GM12864 (cell line): Measurements from ENCODE around the gene PITX1.

ENCODE experiments used
- DNase-seq: peaks from one replicate; pipeline ENCODE4 v3.0.0-alpha.2; 2011; ENCODE audit warnings: low read depth
- H3K4me3 ChIP-seq: 2 replicates; pipeline ENCODE4 v1.5.1; 2011; ENCODE audit warnings: mild to moderate bottlenecking, low read depth, low read length, control low read depth
- TF ChIP-seq, protein P1 (sequence below): IDR thresholded peaks from 2 replicates; pipeline ENCODE4 v1.5.1; 2011; ENCODE audit warnings: low read depth, mild to moderate bottlenecking, moderate library complexity, low read length, control low read depth, inconsistent platforms; ENCODE audit errors: missing control alignments

PITX1 gene

DNA sequence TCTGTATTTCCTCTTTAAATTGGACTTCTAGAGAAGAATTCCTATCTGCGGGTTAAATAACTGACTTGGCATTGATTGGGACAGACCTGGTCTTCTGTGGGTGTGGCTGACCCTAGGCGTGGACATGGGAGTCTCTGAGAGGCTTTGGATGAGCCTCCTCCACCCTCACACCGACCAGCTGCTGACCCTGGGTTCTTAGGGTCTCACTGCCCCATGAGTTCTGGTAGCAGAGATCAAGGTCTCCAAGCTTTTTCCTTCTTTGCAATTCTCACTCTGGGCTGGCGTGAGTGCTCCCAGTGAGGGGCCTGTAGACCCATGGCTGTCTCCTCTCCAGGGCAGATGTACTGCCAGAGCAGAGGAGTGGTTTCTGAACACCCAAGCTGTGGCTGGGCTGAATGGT is 41.6 kb upstream of the PITX1 start:
- DNase-seq: no peak
- TF ChIP-seq, protein P1, sequence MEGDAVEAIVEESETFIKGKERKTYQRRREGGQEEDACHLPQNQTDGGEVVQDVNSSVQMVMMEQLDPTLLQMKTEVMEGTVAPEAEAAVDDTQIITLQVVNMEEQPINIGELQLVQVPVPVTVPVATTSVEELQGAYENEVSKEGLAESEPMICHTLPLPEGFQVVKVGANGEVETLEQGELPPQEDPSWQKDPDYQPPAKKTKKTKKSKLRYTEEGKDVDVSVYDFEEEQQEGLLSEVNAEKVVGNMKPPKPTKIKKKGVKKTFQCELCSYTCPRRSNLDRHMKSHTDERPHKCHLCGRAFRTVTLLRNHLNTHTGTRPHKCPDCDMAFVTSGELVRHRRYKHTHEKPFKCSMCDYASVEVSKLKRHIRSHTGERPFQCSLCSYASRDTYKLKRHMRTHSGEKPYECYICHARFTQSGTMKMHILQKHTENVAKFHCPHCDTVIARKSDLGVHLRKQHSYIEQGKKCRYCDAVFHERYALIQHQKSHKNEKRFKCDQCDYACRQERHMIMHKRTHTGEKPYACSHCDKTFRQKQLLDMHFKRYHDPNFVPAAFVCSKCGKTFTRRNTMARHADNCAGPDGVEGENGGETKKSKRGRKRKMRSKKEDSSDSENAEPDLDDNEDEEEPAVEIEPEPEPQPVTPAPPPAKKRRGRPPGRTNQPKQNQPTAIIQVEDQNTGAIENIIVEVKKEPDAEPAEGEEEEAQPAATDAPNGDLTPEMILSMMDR: no peak
- no peak overlapping the region for H3K4me3 ChIP-seq

DNA sequence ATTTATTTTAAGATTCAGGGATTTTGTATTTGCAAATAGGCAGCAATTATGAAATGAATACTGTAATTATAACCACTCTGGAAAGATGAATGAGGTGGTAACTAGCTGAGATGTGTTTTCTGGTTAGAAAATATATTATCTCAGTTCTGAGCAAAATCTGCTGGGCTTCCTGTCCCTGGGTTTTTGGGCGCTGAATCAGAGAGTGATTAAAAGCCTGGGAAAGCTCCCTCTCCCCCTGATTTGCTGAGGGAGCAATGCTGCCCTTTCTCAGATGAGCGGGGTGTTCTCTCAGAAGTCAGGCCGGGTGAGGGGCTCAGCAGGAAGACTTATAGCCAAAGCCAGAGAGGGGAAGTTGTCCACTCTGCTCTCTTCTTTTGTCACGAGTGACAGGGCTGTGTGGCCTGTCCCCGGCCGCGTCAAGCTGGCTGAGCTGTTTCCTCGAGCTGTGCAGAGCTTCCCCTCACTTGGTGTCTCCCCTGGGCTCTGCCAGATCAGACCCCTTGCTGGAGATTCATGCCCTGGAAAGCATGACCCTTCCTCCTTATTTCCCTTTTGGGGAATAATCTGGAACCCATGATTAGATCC is 39.8 kb upstream of the PITX1 start:
- H3K4me3 ChIP-seq: no peak overlapping the region
- no peak for DNase-seq
- TF ChIP-seq, protein P1: no peak

DNA sequence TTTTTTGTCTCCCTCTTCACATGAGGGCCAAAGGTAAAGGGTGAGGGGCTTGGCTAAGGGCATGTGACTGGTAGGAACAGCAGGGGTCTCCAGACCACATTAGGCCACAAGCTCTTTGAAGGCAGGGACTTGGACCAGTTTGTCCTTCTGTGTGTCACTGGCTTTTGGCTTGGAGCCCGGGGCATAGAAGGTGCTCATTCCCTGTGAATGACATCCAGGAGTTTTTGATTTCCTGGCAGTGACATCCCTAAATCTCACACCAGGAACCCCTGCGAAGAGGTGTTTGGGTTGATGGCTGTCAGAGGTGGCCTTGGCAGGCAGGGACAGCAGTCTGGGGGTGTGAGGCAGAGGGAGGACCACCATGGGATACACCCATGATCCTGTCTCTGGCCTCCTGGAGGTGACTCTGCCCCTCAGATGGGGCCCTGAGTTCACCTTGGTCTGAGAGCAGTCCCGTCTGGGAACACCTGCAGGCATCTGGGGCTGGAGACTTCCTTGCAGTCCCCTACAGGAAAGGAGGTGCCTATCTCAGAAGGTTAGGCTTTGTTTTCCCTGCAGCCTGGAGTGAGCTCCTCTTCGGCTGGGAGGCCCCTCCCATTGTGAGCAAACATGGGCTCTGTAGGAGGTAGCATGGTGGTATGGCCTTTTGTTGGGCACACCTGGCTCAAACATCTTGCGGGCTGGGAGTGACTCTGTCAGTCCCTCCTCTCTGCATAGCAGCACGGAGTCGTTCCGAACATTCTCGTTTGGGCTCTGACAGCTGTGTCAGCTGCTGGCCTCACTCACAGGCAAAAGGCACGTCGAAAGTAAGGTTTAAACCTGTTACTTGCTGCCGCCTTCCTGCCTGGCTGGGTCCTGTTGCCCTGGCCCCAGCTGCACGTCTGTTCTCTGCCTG is 38.6 kb upstream of the PITX1 start:
- H3K4me3 ChIP-seq: no peak overlapping the region
- TF ChIP-seq, protein P1: no peak
- no peak for DNase-seq

DNA sequence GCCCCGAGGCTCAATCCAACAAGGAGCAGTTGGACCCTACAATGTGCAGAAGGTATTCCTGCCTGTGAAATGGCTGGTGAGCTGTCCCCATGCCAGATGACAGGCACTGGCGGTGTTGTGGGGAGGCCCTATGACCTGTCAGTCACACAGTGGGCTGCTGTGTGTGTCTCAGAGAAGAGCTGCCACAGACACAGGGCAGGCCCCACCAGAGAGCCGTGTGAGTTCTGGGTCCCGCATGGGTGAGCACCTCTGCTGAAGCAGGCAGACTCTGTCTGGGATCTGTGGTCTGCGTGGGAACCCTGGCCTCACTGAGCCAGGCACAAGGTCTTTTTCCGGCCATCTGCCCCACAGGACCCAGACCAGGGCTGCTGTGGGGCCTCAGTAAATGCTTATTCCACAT is 37.3 kb upstream of the PITX1 start:
- DNase-seq: no peak
- TF ChIP-seq, protein P1: no peak

DNA sequence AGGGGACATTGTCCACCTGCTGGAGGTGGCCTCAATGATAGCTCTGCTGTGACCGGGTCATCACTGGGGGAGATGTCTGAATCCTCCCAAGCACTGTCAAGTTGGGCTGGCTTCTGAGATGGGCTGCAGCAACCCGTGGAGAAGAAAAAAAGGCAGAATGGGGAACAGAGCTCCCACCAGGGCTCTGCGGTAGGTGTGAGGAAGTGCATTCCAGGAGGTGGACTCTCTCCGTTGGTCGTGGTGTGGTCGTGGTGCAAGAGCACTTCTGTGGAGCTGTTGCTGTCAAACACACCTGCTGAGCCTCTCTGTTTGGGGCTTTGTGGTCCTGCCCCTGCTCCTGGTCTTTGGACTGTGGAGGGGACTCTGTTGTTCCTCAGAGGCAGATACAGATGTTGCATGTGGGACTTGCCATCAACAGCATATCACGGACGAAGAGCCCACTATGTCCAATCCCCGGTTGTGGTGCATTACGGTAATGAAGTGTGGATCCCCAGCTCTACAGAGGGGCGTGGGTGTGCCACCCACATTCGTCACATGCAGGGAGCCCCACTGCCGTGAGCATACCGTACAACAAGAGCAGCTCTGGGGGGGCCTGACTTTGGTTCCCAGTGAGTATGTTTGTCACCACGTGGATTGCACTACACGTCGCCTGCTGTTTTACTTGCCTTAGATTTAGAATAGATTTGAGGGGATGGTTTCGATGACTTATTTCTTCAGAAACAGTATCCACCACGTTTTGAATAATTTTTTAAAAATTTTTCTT is 36.0 kb upstream of the PITX1 start:
- H3K4me3 ChIP-seq: no peak overlapping the region
- DNase-seq: no peak
- TF ChIP-seq, protein P1: no peak

More for the DNA sequence above, 37.3 kb upstream of the PITX1 start:
- no peak overlapping the region for H3K4me3 ChIP-seq

DNA sequence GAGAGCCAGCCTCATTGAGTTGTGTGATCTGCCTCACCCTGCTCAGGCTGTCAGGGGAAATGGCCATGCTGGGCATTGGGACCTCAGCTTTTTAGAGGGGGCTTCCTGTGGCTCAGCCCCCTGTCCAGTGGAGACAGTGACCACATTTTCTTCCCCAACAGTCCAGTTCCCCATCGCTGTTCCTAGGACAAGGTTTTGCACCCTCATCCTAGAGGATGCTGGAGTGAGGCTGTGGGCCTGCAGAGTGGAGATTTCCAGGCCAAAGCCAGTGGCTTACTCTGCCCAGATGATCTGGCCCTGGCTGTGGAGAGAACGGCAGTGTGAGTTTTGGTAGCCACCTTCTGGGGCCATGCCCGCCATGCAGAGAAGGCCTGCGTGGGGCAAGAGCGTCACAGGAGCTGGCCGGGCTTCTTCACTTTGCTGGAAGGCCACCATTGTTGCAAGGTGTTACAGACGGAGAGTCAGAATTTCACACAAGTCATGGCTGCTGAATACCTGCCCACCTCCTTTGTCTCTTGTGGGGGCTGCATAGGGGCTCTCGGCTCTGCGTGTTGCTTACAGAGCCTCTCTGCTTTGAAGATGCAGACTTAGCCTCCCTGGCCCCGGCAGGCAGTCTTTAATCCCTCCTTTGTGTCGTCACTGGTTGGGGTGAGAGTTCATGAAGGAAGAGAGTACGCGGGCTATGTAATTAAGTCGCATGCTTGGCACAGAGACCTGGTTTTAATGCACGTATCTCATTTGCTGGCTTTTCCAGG is 35.2 kb upstream of the PITX1 start:
- TF ChIP-seq, protein P1: no peak
- no peak for DNase-seq

More for the DNA sequence above, 35.2 kb upstream of the PITX1 start:
- H3K4me3 ChIP-seq: no peak overlapping the region
